Stimulated activated CD8-positive, alpha-beta memory T cell treated with anti-CD3 and anti-CD28 coated beads, Interleukin-2, amount 100 ng/mL, for 1 hour (primary cell): ENCODE results near the gene PMS1.
"Not testable (repeated sequence)": the region's sequence is repeated elsewhere in the genome, so short reads cannot be mapped to it uniquely, and the experiment has no call there.

ENCODE experiments used
- DNase-seq, 2 donors: peaks; one replicate each; pipeline ENCODE4 v3.0.0-alpha.2; 2020; ENCODE audit warnings: low read depth in 2 of 2

The PMS1 gene

DNA sequence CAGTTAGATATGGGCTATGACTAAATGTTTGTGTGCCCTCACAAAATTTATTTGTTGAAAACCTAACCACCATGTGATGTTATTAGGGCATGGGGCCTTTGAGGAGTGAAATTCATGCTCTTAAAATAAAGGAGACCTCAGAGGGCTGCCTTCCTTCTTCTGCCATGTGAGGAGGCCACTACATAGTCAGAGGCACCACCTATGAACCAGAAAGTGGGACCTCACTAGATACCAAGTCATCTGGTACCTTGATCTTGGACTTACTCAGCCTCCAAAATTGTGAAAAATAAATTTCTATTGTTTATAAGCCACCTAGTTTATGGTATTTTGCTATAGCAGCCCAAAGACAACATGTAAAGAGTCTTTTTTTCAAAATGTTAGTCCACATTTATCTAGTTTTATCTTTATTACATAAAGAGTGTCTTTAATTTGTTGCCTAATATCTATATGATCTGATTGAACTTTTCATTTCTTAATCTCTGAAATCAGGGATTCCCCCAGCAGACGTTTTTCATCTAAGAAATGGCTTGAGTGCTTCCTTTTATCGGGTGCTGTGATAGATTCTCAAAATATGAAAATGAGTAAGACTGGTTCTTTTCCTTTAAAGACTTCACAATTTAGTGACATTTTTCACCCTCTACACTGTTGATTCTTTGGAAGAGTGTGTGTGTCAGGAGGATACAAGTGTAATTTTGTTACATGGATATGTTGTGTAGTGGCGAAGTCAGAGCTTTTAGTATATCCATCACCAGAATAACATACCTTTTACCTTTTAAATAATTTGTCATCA lies 34.2 kb downstream of the PMS1 start:
- no peak for DNase-seq

DNA sequence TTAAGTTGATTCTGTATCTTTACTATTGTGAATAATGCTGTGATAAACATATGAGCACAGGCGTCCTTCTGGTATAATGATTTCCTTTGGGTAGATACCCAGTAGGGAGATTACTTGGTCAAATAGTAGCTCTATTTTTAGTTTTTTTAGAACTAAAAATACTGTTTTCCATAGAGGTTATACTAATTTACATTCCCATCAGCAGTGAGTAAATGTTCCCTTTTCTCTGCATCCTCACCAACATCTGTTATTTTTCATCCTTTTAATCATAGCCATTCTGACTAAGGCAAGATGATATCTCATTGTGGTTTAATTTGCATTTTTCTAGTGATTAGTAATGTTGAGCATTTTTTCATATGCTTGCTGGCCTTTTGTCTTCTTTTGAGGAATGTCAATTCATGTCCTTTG lies 35.1 kb downstream of the PMS1 start:
- no peak for DNase-seq

DNA sequence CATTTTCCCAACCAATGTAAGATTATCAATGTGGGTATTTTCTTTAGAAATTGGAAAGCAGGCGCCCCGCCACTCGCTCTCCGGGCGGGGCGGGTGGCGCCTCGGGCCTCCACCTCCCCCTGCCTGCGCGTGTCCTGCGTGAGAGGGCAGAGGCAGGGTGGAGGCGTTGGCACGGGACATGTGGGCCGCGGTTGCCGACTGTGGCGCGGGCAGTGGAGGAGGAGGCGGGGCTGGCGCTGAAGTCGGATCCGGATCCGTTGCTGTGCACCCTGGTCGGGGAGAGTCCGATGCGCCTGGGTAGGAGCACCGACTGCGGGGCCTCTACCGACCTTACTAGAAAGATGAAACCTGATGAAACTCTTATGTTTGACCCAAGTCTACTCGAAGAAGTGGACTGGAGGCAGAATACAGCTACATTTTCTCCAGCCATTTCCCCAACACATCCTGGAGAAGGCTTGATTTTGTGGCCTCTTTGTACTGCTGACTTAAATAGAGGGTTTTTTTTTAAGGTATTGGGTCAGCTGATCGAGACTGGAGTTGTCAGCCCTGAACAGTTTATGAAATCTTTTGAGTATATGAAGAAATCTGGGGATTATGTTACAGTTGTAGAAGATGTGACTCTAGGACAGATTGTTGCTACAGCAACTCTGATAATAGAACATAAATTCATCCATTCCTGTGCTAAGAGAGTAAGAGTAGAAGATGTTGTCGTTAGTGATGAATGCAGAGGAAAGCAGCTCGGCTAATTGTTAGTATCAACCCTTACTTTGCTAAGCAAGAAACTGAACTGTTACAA lies 37.9 kb downstream of the PMS1 start:
- no peak for DNase-seq

DNA sequence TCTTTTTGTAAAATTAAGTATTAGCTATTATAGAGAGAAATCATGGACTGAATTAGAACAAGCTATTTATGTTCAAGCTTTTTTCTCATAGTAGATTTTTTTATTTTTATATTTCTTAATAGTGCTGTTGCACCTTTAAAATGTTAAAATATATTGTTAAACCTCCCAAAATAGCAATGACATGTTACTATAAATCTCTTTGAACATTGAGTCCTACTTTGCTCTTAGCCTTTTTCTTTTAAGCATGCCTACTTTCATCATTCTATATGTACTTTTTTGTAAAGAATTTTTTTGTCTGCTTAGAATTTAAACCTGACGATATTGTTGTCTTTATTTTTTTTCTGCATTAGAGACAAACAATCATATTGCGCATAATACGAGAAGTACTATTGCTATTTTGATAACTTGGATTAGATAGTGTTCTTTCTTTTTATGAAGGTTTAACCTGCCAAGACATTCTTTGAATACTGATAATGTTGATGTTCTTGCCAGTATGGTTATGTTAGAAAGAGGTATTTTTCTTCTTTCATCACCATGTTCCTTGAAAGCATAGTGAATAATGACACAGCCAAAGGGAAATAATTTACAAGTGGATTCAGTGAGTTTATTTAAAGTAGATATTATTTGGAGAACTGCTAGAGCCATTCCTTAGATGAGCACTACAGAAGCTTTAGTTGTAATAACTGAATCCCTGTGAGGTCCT lies 40.6 kb downstream of the PMS1 start:
- DNase-seq = no peak

DNA sequence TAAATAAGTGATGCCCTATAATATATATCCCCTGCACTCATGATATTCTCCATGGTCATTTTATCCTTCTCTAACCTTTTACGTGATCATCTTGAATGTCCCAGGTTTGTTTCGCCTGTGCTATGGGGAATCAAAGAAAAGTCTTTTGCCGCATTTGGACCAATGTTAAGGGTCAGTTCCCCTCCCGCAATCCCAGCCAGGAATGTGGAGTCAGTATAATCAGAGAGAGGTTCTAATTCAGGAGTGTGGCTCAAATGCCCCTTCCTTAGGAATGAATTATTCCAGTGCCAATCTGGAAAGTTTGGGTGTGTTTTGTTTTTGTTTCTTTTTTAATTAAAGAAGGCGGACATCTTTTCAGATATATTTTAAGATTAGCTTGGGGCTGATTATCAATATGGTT lies 41.8 kb downstream of the PMS1 start:
- no peak for DNase-seq

DNA sequence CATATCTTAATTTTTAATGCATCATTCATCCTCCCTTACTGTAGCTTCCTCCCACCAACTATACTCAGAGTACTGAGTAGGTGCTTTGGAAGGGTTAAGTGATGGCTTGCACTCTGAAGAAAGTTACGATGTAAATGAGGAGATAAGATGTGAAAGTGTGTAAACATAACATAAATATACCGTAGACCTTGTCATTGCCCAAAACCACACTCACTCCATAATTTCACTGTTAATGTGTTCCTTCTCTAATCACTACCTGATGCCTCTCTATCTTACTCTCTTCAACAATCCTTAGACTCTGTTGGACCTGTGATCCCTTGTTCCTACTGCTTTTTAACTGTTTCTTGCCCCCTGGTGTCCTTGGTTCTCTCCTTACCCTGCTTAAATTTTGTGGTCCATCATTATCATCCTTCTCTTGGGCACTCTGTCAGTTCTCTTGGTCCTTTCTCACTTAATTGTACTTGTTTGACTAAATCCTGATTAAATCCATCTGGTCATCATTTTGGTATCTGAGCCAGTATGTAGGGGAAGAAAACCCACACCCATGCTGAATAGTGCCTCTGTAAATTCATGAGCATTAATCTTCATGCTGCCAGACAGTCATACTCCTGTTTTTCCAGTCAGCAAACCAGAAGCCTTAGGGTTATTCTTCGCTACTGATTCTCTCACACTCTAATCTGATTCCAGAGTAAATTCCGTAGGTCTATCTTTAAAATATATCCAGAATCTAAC lies 45.0 kb downstream of the PMS1 start:
- no peak for DNase-seq

DNA sequence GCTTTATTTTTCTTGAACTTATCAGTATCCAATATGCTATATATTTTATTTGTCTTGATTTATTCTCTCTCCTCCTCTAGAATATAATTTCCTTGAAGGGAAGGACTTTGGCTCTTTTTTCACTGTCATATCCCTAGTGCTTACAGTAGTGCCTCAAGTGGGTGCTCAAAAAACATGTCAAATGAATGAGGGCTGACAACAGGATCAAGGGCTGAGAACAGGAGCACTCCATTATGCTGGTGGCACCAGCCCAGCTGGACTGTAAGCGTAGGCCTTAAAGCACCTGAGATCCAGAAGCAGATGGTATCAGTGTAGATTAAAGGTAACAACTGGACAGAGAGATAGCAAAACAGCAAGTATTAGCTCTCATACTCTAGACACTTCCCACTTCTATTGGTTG lies 46.3 kb downstream of the PMS1 start:
- no peak for DNase-seq

DNA sequence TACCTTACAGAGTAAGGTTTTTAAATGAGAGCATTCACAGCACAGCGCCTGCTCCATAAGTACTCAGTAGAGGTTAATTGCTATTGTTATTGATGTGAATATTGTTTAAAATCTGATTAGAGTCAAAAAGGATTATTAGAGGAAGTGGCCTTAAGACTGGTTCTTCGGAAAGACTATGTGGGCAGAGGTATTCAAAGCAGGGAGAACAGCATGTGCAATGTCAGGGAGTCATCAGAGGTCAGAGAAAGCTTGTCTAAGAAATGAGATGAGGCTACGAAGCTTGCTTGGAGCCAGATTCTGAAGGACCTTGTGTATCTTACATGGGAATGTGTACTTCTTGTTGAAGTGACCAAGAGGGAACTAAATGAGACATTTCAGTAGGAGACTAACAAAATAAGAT lies 49.8 kb downstream of the PMS1 start:
- DNase-seq = no peak

DNA sequence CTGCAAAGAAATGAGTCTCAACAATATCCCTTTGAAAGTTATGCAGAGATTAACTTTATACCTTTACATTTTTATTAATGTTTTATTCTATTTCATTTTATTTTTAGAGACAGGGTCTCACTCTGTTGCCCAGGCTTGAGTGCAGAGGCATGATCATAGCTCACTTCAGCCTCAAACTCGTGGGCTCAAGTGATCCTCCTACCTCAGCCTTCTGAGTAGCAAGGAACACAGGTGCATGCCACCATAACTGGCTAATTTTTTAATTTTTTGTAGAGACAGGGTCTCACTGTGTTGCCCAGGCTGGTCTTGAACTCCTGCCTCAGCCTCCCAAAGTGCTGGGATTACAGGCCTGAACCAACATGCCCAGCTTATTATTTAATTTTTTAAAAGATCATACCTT lies 50.4 kb downstream of the PMS1 start:
- not testable (repeated sequence) for DNase-seq

DNA sequence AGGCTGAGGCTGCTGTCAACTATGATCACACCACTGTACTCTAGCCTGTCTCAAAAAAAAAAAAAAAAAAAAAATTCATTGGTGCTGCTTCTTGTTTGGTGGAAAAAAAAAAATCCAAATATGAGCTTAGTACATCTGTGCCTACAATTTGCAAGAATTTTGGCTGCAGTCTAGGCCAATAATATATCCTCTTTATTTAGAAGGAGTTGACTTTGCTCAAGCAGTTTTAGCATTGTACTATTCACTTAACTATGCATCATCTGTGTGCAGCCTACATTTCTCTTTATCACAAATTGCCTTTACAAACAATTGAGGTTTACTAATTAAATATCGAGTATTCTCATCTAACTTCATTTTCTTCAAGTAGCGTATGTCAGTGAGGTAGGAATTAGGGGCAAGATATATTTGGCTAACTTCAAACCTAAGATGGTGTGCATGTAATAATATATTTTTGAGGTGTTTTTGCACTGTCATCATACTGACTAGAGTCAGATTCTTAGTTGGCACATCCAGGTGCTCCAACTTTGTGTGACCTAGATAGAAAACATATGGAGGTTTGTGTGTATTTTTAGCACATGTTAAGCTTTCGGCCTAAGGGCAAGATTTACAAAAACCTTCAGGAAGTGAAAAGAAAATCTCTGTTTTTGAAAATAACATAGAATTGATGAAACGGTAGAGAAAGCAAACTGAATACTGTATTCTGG lies 51.8 kb downstream of the PMS1 start:
- DNase-seq = no peak

DNA sequence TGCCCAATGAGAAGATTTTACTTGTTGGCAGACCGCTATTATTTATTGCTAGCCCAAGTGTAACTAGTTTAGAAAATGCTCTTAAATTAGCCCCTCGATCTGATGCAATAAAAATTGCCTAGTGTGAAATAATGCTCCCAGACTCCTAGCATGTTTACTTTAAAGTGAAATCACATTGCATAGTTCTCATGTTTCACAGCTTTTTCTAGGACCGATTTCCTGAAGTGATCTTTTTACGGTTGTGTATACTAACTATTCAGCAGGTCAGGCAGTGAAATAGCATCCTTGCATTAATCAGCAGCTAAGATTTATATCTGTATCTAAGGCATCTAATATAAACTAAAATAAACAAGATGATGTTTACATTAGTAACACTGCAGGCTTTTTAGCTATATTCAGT lies 52.4 kb downstream of the PMS1 start:
- no peak for DNase-seq

DNA sequence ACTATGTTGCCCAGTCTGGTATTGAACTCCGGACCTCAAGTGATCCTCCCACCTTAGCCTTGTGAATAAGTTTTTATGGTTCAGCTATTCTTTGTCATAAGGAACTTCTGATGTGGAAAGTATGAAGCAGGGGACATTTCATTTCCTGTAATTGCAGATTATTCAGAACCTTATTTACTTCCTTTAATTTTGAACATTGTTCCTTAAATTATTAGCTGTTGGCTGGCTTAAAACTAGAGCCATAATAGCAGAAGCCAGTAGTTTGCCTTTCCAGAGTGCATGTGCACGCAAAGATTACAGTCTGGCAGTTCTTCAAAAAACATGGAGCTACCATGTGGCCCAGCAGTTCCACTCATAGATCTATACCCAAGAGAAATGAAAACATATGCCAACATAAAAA lies 53.1 kb downstream of the PMS1 start:
- no peak for DNase-seq

DNA sequence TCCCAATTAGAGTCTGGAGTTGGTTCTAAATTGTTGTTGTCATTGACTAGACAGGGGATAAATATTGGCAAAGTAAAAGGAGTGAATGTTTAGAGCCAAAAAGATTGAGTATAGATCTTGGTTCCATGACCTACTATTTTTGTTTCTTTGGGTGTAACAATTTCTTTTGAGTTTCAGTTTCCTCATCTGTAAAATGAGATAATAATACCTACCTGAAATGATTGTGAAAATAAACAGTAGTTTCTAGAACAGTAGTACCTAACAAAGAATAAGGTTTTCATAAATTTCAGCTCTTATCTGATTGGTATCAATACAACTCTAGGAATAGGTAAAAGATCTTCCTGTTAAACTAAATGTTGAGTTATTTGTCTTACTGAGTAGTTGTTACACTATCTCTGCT lies 56.8 kb downstream of the PMS1 start:
- no peak for DNase-seq

DNA sequence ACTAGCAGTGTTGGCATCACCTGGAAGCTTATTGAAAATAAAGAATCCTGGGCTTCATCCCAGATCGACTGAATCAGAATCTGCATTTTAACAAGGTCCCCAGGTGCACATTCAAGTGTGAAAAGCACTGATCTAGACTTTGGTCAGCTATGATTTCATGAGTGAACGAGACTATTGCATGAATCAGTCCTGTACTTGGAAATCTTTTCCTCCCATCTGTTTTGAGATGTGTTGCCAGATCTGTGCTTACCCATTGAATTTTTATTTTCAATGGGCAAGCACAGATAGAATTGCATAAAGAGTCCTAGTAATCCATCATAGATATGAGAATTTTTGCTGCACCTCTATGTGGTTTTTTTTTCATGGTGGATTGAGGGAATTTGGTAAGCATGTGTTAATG lies 64.0 kb downstream of the PMS1 start:
- no peak for DNase-seq

DNA sequence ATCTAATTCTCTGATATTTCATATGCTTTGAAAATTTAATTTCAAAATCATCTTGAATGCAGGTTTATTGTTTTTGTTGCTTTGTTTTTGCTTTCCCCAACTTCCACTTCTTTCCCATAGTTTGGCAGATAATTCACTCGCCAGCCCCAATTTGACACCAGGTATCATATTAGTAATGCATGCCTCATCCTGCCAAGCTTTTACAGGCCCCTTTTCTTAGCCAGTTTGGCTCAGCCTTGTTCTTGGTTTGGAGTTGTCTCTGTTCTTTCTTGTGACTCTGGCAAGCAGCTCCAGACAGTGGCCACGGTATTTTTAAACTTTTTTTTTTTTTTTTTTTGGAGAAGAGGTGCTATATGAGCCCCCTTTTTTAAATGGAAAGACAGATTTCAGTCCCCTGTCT lies 65.3 kb downstream of the PMS1 start:
- DNase-seq = no peak

DNA sequence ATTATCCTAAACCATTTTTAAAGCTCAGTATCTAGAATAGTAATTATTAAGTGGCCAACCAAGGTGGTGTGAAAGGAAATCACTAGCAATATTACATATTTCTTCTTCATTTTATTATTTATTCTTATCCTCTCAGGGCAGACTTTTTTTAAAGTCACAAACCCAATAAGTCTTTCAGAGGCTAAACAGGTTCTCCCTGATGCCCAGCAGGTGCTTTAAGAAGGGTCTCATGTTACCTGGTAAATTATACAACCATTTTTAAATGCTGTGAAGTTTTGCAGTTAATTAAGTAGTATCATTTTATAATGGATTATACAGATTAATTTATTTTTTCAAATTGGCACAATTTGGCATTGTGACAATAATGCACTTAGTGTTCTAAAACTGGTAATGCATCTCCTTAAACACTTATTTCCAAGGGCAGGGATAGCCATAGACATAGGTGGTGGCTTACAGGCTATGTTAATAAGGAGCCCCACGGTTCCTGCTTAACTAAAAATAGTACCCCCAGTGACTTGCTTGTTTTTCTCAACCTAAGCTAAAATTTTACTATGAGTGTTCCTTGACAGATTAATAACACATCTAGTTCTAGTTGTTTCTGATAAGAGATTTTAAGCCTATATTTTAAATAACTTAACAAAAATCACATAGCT lies 67.0 kb downstream of the PMS1 start:
- no peak for DNase-seq

DNA sequence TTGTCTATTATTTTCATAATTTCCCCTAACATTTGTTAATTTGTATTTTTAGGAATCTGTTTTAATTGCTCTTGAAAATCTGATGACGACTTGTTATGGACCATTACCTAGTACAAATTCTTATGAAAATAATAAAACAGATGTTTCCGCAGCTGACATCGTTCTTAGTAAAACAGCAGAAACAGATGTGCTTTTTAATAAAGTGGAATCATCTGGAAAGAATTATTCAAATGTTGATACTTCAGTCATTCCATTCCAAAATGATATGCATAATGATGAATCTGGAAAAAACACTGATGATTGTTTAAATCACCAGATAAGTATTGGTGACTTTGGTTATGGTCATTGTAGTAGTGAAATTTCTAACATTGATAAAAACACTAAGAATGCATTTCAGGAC lies 69.9 kb downstream of the PMS1 start:
- DNase-seq = no peak

DNA sequence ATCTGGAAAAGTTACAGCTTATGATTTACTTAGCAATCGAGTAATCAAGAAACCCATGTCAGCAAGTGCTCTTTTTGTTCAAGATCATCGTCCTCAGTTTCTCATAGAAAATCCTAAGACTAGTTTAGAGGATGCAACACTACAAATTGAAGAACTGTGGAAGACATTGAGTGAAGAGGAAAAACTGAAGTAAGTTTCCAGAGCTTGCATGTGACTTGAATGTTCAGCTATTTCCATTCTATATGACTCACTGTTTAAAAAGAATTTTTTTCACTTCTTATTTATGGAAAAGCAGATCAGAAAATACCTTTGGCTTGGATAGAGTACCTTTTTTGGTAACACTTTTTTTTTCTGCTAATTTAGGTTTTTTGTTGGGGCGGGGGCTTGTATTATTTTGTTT lies 70.7 kb downstream of the PMS1 start:
- no peak for DNase-seq

DNA sequence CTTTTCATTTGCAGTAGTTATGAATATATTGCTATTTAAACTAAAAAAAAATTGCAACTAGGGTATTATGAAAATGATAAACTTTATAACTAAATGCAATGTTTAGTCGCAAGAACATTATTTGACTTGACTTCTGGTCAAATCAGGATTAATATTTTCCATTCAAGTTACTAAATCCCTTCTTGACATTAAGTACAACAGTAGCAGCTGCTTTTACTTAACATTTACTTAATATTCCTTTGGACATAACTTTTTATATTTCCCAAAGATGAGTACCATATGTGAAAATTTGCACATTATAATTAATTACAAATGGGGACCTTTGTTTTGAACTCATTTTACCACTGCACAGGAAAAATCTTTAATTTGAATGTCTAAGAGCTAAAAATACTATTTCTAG lies 74.0 kb downstream of the PMS1 start:
- DNase-seq = no peak

DNA sequence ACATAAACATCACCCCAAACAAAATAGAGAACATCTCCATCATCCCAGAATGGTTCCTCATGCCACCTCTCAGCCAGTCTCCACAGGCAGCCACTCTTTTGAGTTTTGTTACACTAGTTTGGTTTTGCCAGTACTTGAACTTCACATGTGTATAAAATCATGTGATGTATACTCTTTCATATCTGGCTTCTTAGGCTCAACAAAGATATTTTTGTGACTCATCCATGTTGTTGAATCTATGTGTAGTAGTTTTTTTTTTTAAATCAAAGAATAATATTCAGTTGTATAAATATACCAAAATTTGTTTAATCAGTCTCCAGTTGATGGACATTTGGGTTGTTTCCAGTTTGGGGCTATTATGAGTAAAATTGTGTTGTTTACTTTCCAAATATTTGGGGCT lies 75.9 kb downstream of the PMS1 start:
- no peak for DNase-seq

DNA sequence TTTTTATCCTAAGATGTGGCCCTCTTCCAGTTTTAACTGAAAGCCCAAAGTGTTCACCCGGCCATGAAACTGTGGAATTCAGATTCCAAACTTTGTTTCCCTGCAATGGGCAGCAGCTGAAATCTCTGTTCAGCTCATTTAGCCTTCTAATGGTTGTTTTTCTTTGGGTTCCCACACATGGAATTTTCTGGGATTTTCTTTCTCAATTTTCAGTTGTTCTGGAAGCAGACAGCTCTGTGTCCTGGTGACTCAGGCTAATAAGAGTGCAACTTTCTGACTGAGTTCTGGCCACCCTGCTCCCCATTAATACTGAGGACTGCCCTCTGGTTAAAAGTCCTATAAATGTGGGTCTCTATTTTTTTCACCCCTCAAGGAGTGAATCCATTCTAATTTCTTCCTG lies 78.5 kb downstream of the PMS1 start:
- no peak for DNase-seq
